Kidney glomerular epithelial cell (primary cell): ENCODE measurements around the gene CEP170.

Experiments
- DNase-seq: peaks from one replicate; lab custom pipeline; 2025; lab: John Stamatoyannopoulos, UW

CEP170 gene

DNA sequence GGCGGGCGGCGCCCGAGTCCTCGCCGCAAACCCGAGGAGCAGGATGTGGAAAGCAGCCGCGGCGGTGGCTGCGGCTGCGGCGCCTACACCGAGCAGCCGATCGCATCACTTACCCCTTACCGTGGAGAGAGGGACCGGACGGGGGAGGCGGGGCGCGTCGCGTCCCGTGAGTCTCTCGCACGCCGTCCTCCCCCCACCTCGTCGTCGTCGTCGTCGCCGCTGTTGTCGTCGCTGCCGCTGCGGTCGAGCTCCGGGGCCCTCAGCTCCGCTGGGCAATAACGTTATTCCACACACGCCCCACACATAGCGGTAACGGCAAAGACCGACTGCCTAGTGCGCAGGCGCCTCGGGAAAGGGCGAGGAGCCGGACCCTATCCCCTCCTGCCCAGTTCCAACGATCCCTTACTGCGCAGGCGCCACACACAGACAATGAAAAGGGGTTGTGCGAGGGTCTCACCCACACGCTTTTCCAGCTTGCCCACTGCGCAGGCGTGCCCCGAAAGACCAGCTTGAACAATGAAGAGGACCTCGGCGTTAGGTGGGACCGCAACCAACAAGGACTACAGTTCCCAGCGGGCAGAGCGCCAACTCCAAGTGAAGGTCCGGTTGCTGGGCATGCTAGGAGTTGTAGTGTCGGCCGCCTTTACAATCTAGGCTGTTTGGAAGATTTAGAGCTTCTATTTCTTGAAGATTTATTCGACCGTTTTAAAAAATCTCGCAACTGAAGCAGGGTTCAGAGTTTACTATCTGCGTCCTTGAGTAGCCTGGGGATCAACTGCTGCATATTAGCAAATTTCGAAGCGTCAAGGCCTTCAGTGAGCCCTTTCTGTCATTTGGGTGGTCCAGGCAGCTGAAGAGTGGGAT lies at the start of gene CEP170:
Gene CEP170 (minus strand): TSS at position 355 of the 864 bp plus-strand sequence. CDS start 30,001 bp downstream, outside the sequence.
- DNase-seq, result peak; percentile 94

GRCh38 chr1:243301059-243301458 lies 46.0 kb upstream of the CEP170 start:
- DNase-seq, result no peak

DNA sequence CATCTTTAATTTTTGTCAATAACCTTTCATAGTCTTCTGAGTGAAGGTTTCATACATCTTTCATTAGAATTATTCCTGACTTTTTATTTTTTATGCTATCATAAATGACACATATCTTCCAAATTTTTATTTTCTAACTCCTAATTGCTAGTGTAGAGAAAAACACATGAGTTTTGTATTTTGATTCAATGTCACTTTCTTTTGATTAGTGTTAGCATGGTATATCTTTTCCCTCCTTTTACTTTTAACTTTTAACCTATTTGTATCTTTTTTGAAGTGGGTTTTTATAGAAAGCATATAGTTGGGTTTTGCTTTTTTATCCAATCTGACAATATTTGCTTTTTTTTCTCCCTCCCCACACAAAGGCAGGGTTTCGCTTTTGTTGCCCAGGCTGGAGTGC lies 44.0 kb upstream of the CEP170 start:
- DNase-seq, result no peak

DNA sequence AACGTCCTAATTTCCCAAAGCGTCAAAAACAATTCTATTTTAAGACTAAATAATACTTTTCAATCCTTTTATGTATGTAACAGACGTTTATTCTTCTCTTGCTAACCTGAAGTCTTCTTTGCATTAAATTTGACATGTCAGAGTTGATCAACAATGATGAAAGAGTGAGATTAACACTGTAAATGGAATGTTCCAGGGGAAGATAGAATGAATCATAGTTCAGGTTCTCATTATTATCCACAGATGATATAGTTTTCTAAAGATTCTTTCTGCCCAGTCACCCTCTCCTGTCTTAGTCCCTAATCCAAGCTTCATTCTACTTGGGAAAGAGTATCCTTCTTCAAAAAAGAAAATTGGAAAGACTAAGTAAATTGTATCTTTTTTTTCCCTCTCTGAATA lies 39.6 kb upstream of the CEP170 start:
- DNase-seq, result peak; percentile 19

DNA sequence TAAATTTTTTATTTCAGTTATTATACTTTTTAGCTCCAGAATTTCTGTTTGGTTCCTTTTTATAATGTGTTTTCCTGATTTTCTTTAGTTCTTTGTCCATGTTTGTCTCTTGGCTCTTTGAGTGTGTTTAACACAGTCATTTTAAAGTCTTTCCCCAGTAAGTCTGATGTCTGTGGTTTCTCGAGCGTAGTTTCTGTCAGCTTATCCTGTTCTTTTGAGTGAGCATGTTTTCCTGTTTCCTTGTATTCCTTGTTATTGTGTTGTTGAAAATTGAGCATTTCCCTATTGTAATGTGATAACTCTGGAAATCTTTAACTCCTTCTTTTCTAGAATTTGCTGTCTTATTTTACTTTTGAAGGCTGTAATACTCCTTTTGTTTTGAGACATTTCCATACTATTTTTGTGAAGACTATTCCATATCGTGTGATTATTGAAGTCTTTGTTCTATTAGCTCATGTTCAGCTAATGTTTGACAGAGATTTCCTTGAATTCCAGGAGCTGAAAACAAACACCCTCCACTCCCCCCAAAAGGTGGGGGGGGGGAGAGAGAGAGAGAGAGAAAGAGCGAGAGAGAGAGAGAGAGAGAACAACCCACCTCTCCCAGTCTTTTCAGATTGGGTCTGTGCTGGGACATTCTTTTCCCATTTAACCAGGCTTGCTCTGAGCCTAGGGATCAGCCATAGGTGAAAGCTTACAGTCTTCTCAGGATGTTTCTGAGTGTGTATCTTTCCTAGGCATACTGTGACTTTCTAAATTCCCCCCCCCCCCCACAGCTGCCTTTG lies 39.1 kb upstream of the CEP170 start:
- no peak for DNase-seq

DNA sequence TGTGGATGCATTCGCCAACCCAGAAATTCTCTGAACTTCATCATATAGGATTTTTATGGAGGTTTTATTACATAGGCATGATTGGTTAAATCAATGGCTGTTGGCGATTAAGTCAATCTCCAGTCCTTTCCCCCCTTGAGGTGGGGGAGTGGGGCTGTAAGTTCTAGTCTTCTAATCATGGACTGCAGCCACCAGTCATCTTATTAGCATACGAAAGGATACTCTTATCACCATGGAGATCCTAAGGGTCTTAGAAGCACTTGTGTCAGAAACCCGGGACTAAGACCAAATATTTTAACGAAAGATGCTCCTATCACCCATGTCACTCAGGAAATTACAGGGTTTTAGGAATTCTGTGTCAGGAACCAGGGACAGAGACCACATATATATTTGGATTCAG lies 37.0 kb upstream of the CEP170 start:
- no peak for DNase-seq

GRCh38 chr1:243291292-243291691 lies 36.2 kb upstream of the CEP170 start:
- no peak for DNase-seq

- DNase-seq, result no peak
Measured at GRCh38 chr1:243288062-243288461, 33.0 kb upstream of the CEP170 start.

GRCh38 chr1:243287652-243288051 lies 32.6 kb upstream of the CEP170 start:
- peak; percentile 89 for DNase-seq

- no peak for DNase-seq
Measured at GRCh38 chr1:243287123-243287460, 32.0 kb upstream of the CEP170 start.

- DNase-seq, result peak; percentile 42
Measured at GRCh38 chr1:243286409-243287122, 31.5 kb upstream of the CEP170 start.

GRCh38 chr1:243281672-243282071 lies 26.6 kb upstream of the CEP170 start:
- no peak for DNase-seq

DNA sequence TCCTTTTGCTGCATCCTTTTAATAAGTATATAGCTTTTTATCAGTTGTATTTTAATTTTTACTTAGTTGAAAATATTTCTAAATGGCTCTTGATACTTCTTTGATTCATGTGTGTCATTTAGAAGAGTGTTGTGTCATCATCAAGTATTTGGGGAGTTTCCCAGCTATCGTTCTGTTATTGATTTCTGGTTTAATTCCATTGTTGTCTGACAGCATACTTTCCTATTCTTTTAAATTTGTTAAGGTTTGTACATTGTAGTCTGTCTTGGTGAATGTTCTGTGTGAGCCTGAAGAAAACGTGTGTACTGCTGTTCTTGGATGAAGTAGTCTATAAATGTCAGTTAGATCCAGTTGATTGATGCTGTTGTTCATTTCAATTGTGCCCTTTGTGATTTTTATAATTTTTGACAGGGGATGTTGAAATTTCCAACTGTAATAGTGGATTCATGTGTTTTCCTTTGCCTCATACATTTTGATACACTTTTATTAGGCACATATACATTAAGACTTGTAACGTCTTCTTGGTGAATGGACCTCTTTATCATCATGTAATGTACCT lies 25.6 kb upstream of the CEP170 start:
- no peak for DNase-seq

GRCh38 chr1:243275316-243275715 lies 20.2 kb upstream of the CEP170 start:
- DNase-seq, result no peak

DNA sequence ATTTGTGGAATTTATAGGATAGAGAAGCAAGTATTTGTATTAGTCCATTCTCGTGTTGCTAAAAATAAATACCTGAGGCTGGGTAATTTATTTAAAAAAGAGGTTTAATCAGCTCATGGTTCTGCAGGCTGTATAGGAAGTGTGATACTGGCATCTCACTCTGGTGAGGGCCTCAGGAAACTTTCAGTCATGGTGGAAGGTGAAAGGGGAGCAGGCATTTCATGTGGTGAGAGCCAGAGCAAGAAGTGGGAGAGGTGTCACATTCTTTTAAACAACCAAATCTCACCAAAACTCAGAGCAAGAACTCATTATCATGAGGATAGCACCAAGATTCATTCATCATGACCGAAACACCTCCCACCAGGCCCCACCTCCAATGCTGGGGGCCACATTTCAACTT lies 18.9 kb upstream of the CEP170 start:
- DNase-seq, result no peak

GRCh38 chr1:243273506-243273905 lies 18.4 kb upstream of the CEP170 start:
- no peak for DNase-seq

DNA sequence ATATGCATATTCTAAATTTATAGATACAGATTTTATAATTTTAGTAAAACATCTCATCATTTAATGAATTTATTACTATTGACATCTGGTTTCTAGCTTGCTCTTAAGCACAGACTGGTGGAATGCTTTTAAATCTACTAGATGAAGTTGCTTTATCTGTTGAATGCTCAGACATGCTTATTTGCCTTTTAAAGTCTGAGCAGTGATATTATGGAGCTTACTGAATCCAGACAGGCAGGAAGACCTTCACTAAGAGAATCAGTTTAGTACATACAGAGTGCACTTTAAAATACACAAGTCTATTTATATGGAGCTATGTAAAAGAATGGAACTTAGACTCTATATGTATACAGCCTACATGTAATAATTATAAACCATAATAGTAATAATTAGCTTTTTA lies 17.3 kb upstream of the CEP170 start:
- DNase-seq, result no peak

DNA sequence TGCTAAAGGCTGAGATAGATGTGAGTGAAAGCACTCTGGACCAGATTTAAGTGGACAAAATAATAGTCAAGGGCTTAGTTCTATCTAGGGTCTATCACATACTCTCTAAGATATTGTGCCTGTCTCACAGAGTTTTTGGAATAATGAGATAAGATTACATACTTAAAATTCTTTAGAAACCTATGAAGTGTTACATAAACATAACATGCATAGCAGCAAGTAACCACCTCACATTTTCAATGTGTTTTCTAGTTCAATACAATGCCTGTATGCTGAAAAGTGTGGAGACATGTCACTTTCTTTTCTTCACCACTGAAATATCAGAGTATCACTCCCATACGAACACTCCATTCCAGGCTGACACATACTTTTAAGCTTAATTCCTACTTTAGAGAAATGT lies 16.9 kb upstream of the CEP170 start:
- DNase-seq, result no peak

- no peak for DNase-seq
Measured at GRCh38 chr1:243270097-243270864, 15.2 kb upstream of the CEP170 start.

DNA sequence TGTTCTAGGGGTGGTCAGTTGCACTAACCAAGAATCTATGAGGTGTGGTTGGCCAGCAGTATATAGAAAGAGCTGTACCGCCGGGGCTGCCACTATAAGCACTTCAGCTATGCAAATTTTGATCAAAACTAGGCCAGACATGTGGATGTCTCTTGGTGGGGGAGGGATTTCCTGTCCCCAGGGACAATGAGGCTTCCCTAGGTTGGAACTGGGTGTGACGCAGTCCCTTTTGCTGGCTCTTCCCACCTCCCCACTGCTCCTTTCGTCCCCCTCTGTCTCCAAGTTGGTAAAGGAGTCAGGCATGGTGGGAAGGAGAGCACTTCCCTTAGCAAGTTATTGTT lies 14.3 kb upstream of the CEP170 start:
- no peak for DNase-seq

DNA sequence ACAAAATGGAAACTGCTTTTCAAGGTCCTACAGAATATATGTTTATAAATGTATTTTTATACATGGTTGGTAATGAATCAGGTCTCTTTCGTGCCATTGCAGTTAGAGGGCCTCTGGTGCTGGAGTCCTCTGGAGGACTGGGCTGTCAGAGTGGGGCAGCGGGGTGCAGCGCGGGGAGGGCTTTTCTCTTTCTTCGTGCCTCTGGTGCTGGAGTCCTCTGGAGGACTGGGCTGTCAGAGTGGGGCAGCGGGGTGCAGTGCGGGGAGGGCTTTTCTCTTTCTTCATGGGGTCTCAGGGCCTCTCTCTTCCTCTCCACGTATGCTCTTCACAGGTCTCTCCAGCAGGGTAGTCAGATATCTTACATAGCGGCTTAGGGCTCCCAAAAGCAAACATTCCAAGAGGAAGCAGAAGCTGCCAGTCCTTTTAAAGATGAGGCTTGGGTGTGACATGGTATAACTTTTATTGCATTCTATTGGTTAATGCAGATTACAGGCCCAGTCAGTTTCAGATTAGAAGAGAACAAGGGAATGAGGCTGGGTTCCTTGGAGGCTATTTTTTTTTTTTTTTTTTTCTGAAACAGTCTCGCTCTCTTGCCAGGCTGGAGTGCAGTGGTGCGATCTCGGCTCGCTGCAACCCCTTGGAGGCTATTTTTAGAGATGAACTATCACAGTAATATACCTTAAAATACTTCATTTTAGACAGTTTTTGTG lies 13.8 kb upstream of the CEP170 start:
- no peak for DNase-seq
